Measurements from ENCODE around the gene GPR15.

GPR15 gene

GRCh38 chr3:98553753-98554152 is 22.0 kb downstream of the GPR15 start:
- TF ChIP-seq CTCF (IDR thresholded peaks at IDR 0.05), result no peak

GRCh38 chr3:98554580-98554979 is 22.8 kb downstream of the GPR15 start:
- no peak for TF ChIP-seq CTCF (IDR thresholded peaks at IDR 0.05)

- TF ChIP-seq CTCF (IDR thresholded peaks at IDR 0.05), result no peak
Observed at GRCh38 chr3:98555025-98555379, 23.2 kb downstream of the GPR15 start.

GRCh38 chr3:98556164-98557130 is 24.7 kb downstream of the GPR15 start:
- no peak for TF ChIP-seq CTCF (IDR thresholded peaks at IDR 0.05)

- no peak for TF ChIP-seq CTCF (IDR thresholded peaks at IDR 0.05)
Observed at GRCh38 chr3:98557324-98558010, 25.7 kb downstream of the GPR15 start.

GRCh38 chr3:98558100-98558827 is 26.5 kb downstream of the GPR15 start:
- no peak for TF ChIP-seq CTCF (IDR thresholded peaks at IDR 0.05)

GRCh38 chr3:98560911-98561310 is 29.1 kb downstream of the GPR15 start:
- no peak for TF ChIP-seq CTCF (IDR thresholded peaks at IDR 0.05)

Measured in LNCAP (cell line).